H1 (cell line): ENCODE measurements around the gene PAX5. TPM values are rescaled to one million over a fixed set of nuclear protein-coding genes. Genes with fewer than 3 reads are reported as not detected.

ENCODE experiments used
- CTCF ChIA-PET: fragments of 300-600 bp; sonication (Branson Sonifier 250); formaldehyde crosslinking; loops from one replicate; lab custom pipeline; 2021; ENCODE audit not compliant: partially characterized antibody; lab: Charles Lee
- POLR2A ChIA-PET: fragments of 300-600 bp; sonication (Branson Sonifier 250); formaldehyde crosslinking; loops from one replicate; lab custom pipeline; 2021; ENCODE audit warnings: inconsistent platforms; ENCODE audit not compliant: partially characterized antibody; lab: Charles Lee
- DNase-seq, 2 experiments: peaks; one replicate each; pipeline versions ENCODE4 v3.0.0 to v3.0.0-alpha.2; 2010 to 2022; ENCODE audit warnings: low spot score in 2 of 2, low read depth in 1 of 2, mixed read lengths in 1 of 2
- FAIRE-seq: peaks from 2 replicates; lab custom pipeline; 2011; peaks lifted over from hg19 to GRCh38; lab: Jason Lieb, UNC
- H2AFZ ChIP-seq: 2 replicates; pipeline ENCODE4 v1.8.1; 2012; ENCODE audit warnings: low read length, inconsistent platforms
- H2AK5ac ChIP-seq: 2 replicates; pipeline ENCODE4 v1.6.1; 2013; ENCODE audit warnings: low read depth, low read length
- H2BK120ac ChIP-seq: replicated peaks from 2 replicates; pipeline ENCODE3; 2013; ENCODE audit warnings: low read depth, low read length, inconsistent platforms
- H2BK12ac ChIP-seq: 2 replicates; pipeline ENCODE4 v1.6.1; 2013; ENCODE audit warnings: low read depth, low read length
- H2BK15ac ChIP-seq: 2 replicates; pipeline ENCODE4 v1.6.1; 2013; ENCODE audit warnings: low read length
- H2BK20ac ChIP-seq: 2 replicates; pipeline ENCODE4 v1.6.1; 2013; ENCODE audit warnings: low read length
- H2BK5ac ChIP-seq: 2 replicates; pipeline ENCODE4 v1.6.1; 2013; ENCODE audit warnings: low read depth, low read length
- H3K14ac ChIP-seq: 2 replicates; pipeline ENCODE4 v1.6.1; 2013; ENCODE audit warnings: inconsistent platforms; ENCODE audit not compliant: insufficient read length
- H3K18ac ChIP-seq: 2 replicates; pipeline ENCODE4 v1.6.1; 2013; ENCODE audit warnings: low read length; ENCODE audit errors: extremely low read depth
- H3K23ac ChIP-seq: 2 replicates; pipeline ENCODE4 v1.6.1; 2013; ENCODE audit warnings: inconsistent platforms; ENCODE audit not compliant: insufficient read length
- H3K23me2 ChIP-seq: 2 replicates; pipeline ENCODE4 v1.6.1; 2013; ENCODE audit warnings: low read depth, low read length
- H3K27ac ChIP-seq: 2 replicates; pipeline ENCODE4 v1.6.1; 2011; ENCODE audit warnings: low read depth, low read length, inconsistent platforms
- H3K27me3 ChIP-seq, 4 experiments: replicated peaks in 1 of 4; 1 replicate in 1 of 4; 2 replicates in 3 of 4; pipeline versions ENCODE4 v1.6.1 to v1.8.1; 2011 to 2013; ENCODE audit warnings: low read length in 3 of 4, mild to moderate bottlenecking in 3 of 4, inconsistent platforms in 2 of 4, mixed read lengths in 2 of 4, moderate library complexity in 1 of 4; ENCODE audit not compliant: control insufficient read depth in 3 of 4, insufficient read depth in 3 of 4; ENCODE audit errors: extremely low read depth in 1 of 4
- H3K36me3 ChIP-seq, 4 experiments: 2 replicates each; pipeline versions ENCODE4 v1.6.1 to v1.8.1; 2011 to 2013; ENCODE audit warnings: mild to moderate bottlenecking in 4 of 4, low read length in 3 of 4, moderate library complexity in 2 of 4, control low read depth in 1 of 4, inconsistent platforms in 1 of 4; ENCODE audit not compliant: insufficient read depth in 4 of 4, control insufficient read depth in 2 of 4
- H3K4ac ChIP-seq: replicated peaks from 2 replicates; pipeline ENCODE3; 2013; ENCODE audit warnings: low read length, low read depth, mixed read lengths, inconsistent platforms; ENCODE audit not compliant: insufficient read length
- H3K4me1 ChIP-seq, 4 experiments: replicated peaks in 1 of 4; 1 replicate in 1 of 4; 2 replicates in 3 of 4; pipeline versions ENCODE4 v1.6.1 to v1.8.1; 2011 to 2013; ENCODE audit warnings: low read length in 3 of 4, inconsistent platforms in 2 of 4, mixed read lengths in 1 of 4; ENCODE audit not compliant: insufficient read depth in 4 of 4, control insufficient read depth in 3 of 4
- H3K4me2 ChIP-seq, 2 experiments: 2 replicates each; pipeline versions ENCODE4 v1.6.1 to v1.8.1; 2011 to 2013; ENCODE audit warnings: low read depth in 2 of 2, low read length in 2 of 2, control low read depth in 1 of 2, inconsistent platforms in 1 of 2, mild to moderate bottlenecking in 1 of 2; ENCODE audit not compliant: insufficient read depth in 1 of 2
- H3K4me3 ChIP-seq, 4 experiments: fragments of 200-600, 300-600 bp in 1 of 4; sonication (generic), shearing (Covaris generic), sonication (Bioruptor Twin) in 1 of 4; 2 replicates each; pipeline versions ENCODE4 v1.5.1 to v1.8.1; 2011 to 2016; ENCODE audit warnings: low read length in 4 of 4, low read depth in 3 of 4, control low read depth in 2 of 4, inconsistent platforms in 2 of 4, mild to moderate bottlenecking in 2 of 4, mixed read lengths in 1 of 4, moderate library complexity in 1 of 4; ENCODE audit not compliant: insufficient read depth in 2 of 4; ENCODE audit errors: extremely low read depth in 1 of 4
- H3K56ac ChIP-seq: replicated peaks from 2 replicates; pipeline ENCODE3; 2013; ENCODE audit warnings: low read depth, mild to moderate bottlenecking, mixed read lengths, low read length, inconsistent platforms; ENCODE audit not compliant: insufficient read length
- H3K79me1 ChIP-seq: 2 replicates; pipeline ENCODE4 v1.6.1; 2013; ENCODE audit warnings: low read depth, low read length, control low read depth
- H3K79me2 ChIP-seq, 2 experiments: 2 replicates each; pipeline versions ENCODE4 v1.6.1 to v1.8.1; 2012 to 2013; ENCODE audit warnings: low read length in 2 of 2, mild to moderate bottlenecking in 2 of 2, inconsistent platforms in 1 of 2; ENCODE audit not compliant: insufficient read depth in 2 of 2, control insufficient read depth in 1 of 2
- H3K9ac ChIP-seq, 4 experiments: replicated peaks in 1 of 4; 1 replicate in 1 of 4; 2 replicates in 3 of 4; pipeline versions ENCODE4 v1.6.1 to v1.8.1; 2011 to 2013; ENCODE audit warnings: low read depth in 3 of 4, low read length in 3 of 4, control low read depth in 2 of 4, mild to moderate bottlenecking in 2 of 4, moderate library complexity in 2 of 4, inconsistent platforms in 1 of 4; ENCODE audit errors: extremely low read depth in 1 of 4
- H3K9me3 ChIP-seq, 2 experiments: 2 replicates each; pipeline versions ENCODE4 v1.6.1 to v1.8.1; 2012 to 2013; ENCODE audit warnings: mild to moderate bottlenecking in 2 of 2, moderate library complexity in 2 of 2, control low read depth in 1 of 2, inconsistent platforms in 1 of 2, low read depth in 1 of 2, low read length in 1 of 2, mixed read lengths in 1 of 2; ENCODE audit not compliant: insufficient read depth in 2 of 2
- H4K20me1 ChIP-seq, 2 experiments: replicated peaks in 1 of 2; 2 replicates each; pipeline versions ENCODE3 to v1.8.1; 2011 to 2013; ENCODE audit warnings: inconsistent platforms in 2 of 2, low read length in 2 of 2, mild to moderate bottlenecking in 1 of 2; ENCODE audit not compliant: insufficient read depth in 2 of 2, control insufficient read depth in 1 of 2
- H4K5ac ChIP-seq: 2 replicates; pipeline ENCODE4 v1.6.1; 2013; ENCODE audit warnings: low read length, low read depth, mixed read lengths, inconsistent platforms; ENCODE audit not compliant: insufficient read length
- H4K8ac ChIP-seq: 2 replicates; pipeline ENCODE4 v1.8.0; 2013; ENCODE audit warnings: mild to moderate bottlenecking, moderate library complexity, low read length, inconsistent platforms; ENCODE audit not compliant: insufficient read depth; ENCODE audit errors: extremely low read depth
- H4K91ac ChIP-seq: replicated peaks from 2 replicates; pipeline ENCODE3; 2013; ENCODE audit warnings: low read length, mixed read lengths, inconsistent platforms; ENCODE audit not compliant: insufficient read length
- CTBP2 ChIP-seq: IDR thresholded peaks from 2 replicates; pipeline ENCODE4 v1.7.0; 2011; ENCODE audit warnings: borderline replicate concordance, mild to moderate bottlenecking, moderate library complexity, mixed read lengths, low read length; ENCODE audit not compliant: insufficient read depth, insufficient read length
- POLR2A ChIP-seq, 2 experiments: IDR thresholded peaks; 1 replicate in 1 of 2; 2 replicates in 1 of 2; pipeline ENCODE4 v1.6.1; 2011; ENCODE audit warnings: low read depth in 2 of 2, low read length in 2 of 2, mild to moderate bottlenecking in 2 of 2; ENCODE audit errors: control extremely low read depth in 1 of 2
- WGBS, 2 experiments: shearing (Covaris generic) in 1 of 2; methylation state at CpG; one replicate each; pipeline versions ENCODE4 v1.1.6 to v1.1.7; 2013 to 2015; ENCODE audit warnings: low lambda C conversion rate in 2 of 2, mixed read lengths in 2 of 2, inconsistent platforms in 1 of 2, low coverage in 1 of 2, missing lambda C conversion rate in 1 of 2; ENCODE audit not compliant: insufficient replicate concordance in 2 of 2, insufficient coverage in 1 of 2, insufficient read length in 1 of 2; ENCODE audit errors: extremely low coverage in 1 of 2, missing lambda C conversion rate in 1 of 2; 5-methylcytosine and 5-hydroxymethylcytosine counted together
- polyA plus RNA-seq, 7 experiments: library from polyadenylated mRNA; depleted of rRNA in 3 of 7; stranded (reverse) in 5 of 7; unstranded in 2 of 7; fragments of >200 nt in 5 of 7; fragments of 200-250 nt in 2 of 7; gene quantifications; 1 replicate in 5 of 7; 2 replicates in 1 of 7; 4 replicates in 1 of 7; pipeline versions ENCODE4 v1.2.1 to v1.2.3, GENCODE V29; 2011 to 2013; ENCODE audit warnings: missing spikeins in 2 of 7, mixed read lengths in 2 of 7
- total RNA-seq: library from RNA; stranded (reverse); fragmentation: NEBNext Ultra II Directional; extraction: Animal tissue kit (Norgen Biotek cat#: 25700); gene quantifications from 2 replicates; pipeline ENCODE4 v1.2.1, GENCODE V29; 2021
- TF ChIP-seq, protein P1 (sequence below): IDR thresholded peaks from 2 replicates; pipeline ENCODE4 v1.6.1; 2012; ENCODE audit warnings: low read length, inconsistent platforms

PAX5 gene
- total and polyA plus RNA-seq, 2 of the 8 experiments (the other 6 are each of a cell fraction or from before 2014, with no cell fraction given): 0.29 to 0.43 TPM

DNA sequence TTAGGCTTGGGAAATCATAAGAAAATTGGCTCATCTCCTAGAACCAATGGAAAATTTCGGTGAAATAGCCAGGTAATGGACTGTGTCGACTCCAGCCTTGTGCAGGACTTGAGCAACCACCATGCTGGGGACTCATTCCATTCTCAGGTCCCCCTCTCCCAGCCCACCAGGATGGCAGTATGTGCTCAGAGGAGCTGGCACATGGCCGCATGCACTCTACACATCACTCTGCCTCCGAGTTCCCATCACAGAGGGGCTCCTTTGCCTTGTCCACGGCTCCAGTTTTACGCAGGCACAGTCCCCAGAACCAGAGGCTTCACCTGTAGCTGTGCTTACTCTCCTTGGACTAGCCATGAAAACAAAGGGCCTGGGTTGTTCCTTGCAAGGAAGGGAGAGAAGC lies 149.3 kb downstream of the PAX5 start:
- H3K9ac ChIP-seq: no peak overlapping the region
- no peaks in the 10 kb centered on the region; a peak in 1 of 7 replicates for H3K4me1 ChIP-seq
- ChIA-PET CTCF (interaction anchor here (1.2 to 6.5 kb wide), 9 partner anchors 11 to 115 kb away, joined by 3 to 68 read pairs (median 8); no protein-coding TSS in a partner anchor), POLR2A (no interaction called here)
- H3K18ac ChIP-seq: no peak overlapping the region
- no peaks in the 10 kb centered on the region for H3K79me1 ChIP-seq
- WGBS, 2 experiments: 85% methylated on average over 6 of the region's 6 CpGs; no CpG with 5 or more reads in 1 of the 2 experiments
- no peak overlapping the region for H3K14ac ChIP-seq
- H2BK20ac ChIP-seq: no peak overlapping the region
- H3K4ac ChIP-seq: no peak overlapping the region
- H3K23me2 ChIP-seq: no peaks in the 10 kb centered on the region
- H3K9me3 ChIP-seq: no peaks in the 10 kb centered on the region
- H3K79me2 ChIP-seq: no peaks in the 10 kb centered on the region
- FAIRE-seq (no peak), DNase-seq (no peak)
- no peaks in the 10 kb centered on the region for H3K36me3 ChIP-seq
- H2BK5ac ChIP-seq: no peak overlapping the region
- no peak overlapping the region for H3K27ac ChIP-seq
- no peak overlapping the region for H2BK15ac ChIP-seq
- no peak overlapping the region for H3K23ac ChIP-seq
- H2BK12ac ChIP-seq: no peak overlapping the region
- H4K91ac ChIP-seq: no peak overlapping the region
- TF ChIP-seq, protein P1, sequence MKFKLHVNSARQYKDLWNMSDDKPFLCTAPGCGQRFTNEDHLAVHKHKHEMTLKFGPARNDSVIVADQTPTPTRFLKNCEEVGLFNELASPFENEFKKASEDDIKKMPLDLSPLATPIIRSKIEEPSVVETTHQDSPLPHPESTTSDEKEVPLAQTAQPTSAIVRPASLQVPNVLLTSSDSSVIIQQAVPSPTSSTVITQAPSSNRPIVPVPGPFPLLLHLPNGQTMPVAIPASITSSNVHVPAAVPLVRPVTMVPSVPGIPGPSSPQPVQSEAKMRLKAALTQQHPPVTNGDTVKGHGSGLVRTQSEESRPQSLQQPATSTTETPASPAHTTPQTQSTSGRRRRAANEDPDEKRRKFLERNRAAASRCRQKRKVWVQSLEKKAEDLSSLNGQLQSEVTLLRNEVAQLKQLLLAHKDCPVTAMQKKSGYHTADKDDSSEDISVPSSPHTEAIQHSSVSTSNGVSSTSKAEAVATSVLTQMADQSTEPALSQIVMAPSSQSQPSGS: no peak
- TF ChIP-seq POLR2A (IDR thresholded peaks at IDR 0.05; ENCODE audit: control extremely low read depth in 1 of 2, low read depth in 2 of 2, low read length in 2 of 2) (no peak), CTBP2 (no peak)
- no peak overlapping the region for H2BK120ac ChIP-seq
- H4K8ac ChIP-seq: no peak overlapping the region
- no peak overlapping the region for H3K4me2 ChIP-seq
- no peak overlapping the region for H3K4me3 ChIP-seq
- no peak overlapping the region for H2AK5ac ChIP-seq
- no peaks in the 10 kb centered on the region; a peak in 1 of 7 replicates for H3K27me3 ChIP-seq
- no peak overlapping the region for H3K56ac ChIP-seq
- peak overlapping the region; percentile 88 for H2AFZ ChIP-seq
- H4K5ac ChIP-seq: no peak overlapping the region
- no peaks in the 10 kb centered on the region for H4K20me1 ChIP-seq
